GM23338 (cell line): ENCODE data around the gene GINM1. TPM values are rescaled to one million over a fixed set of nuclear protein-coding genes. Genes with fewer than 3 reads are reported as not detected.

Source experiments
- ATAC-seq: fragments of 200-7000 bp; cut with Tn5 transposase; 3 replicates; pipeline ENCODE4 v1.9.1; 2020
- DNase-seq: peaks from one replicate; pipeline ENCODE4 v3.0.0-alpha.2; 2015; ENCODE audit warnings: low spot score
- H2AFZ ChIP-seq: fragments of 200-600 bp; sonication (generic); 2 replicates; pipeline ENCODE4 v1.8.0; 2016; ENCODE audit warnings: antibody characterized with exemption, mild to moderate bottlenecking, moderate library complexity
- H3F3A ChIP-seq: fragments of 200-600 bp; sonication (generic); replicated peaks from 2 replicates; pipeline ENCODE4 v1.8.0; 2017; ENCODE audit warnings: antibody characterized with exemption, mixed run types, low read depth
- H3K27ac ChIP-seq: fragments of 200-600 bp; sonication (generic); 2 replicates; pipeline ENCODE4 v1.6.1; 2016; ENCODE audit warnings: low read depth
- H3K27me3 ChIP-seq: fragments of 200-600 bp; sonication (generic); 2 replicates; pipeline ENCODE4 v1.8.0; 2016; ENCODE audit warnings: mild to moderate bottlenecking, mixed run types, moderate library complexity; ENCODE audit not compliant: insufficient read depth
- H3K36me3 ChIP-seq: fragments of 200-600 bp; sonication (generic); 2 replicates; pipeline ENCODE4 v1.8.0; 2016; ENCODE audit warnings: mild to moderate bottlenecking; ENCODE audit not compliant: insufficient read depth
- H3K4me1 ChIP-seq: fragments of 200-600 bp; sonication (generic); 2 replicates; pipeline ENCODE4 v1.8.0; 2016; ENCODE audit warnings: mild to moderate bottlenecking, moderate library complexity; ENCODE audit not compliant: insufficient read depth
- H3K4me2 ChIP-seq: fragments of 200-600 bp; sonication (generic); 2 replicates; pipeline ENCODE4 v1.7.1; 2017; ENCODE audit warnings: mixed run types
- H3K4me3 ChIP-seq: fragments of 200-600 bp; sonication (generic); 2 replicates; pipeline ENCODE4 v1.6.1; 2016; ENCODE audit warnings: mixed run types
- H3K79me2 ChIP-seq: fragments of 200-600 bp; sonication (generic); replicated peaks from 2 replicates; pipeline ENCODE4 v1.8.0; 2017; ENCODE audit warnings: mild to moderate bottlenecking; ENCODE audit not compliant: insufficient read depth
- H3K9me2 ChIP-seq: fragments of 200-600 bp; sonication (generic); 2 replicates; pipeline ENCODE4 v1.8.0; 2017; ENCODE audit not compliant: insufficient read depth
- H4K20me1 ChIP-seq: fragments of 200-600 bp; sonication (generic); replicated peaks from 2 replicates; pipeline ENCODE4 v1.8.0; 2017; ENCODE audit warnings: mild to moderate bottlenecking; ENCODE audit not compliant: insufficient read depth
- H3K27ac Mint-ChIP-seq: 2 replicates; pipeline ENCODE4 v1.8.0; 2020; ENCODE audit warnings: inconsistent platforms, mild to moderate bottlenecking, moderate library complexity, mixed read lengths
- H3K27me3 Mint-ChIP-seq: 3 replicates; pipeline ENCODE4 v1.8.0; 2022; ENCODE audit warnings: low read depth, mild to moderate bottlenecking, moderate library complexity, mixed read lengths, inconsistent platforms; ENCODE audit not compliant: insufficient read depth, poor library complexity
- H3K36me3 Mint-ChIP-seq: 3 replicates; pipeline ENCODE4 v1.8.0; 2021; ENCODE audit warnings: low read depth, mild to moderate bottlenecking, inconsistent platforms, moderate library complexity, mixed read lengths
- H3K4me1 Mint-ChIP-seq: 3 replicates; pipeline ENCODE4 v1.8.0; 2020; ENCODE audit warnings: mild to moderate bottlenecking, inconsistent platforms, mixed read lengths
- H3K4me3 Mint-ChIP-seq: 3 replicates; pipeline ENCODE4 v1.8.0; 2021; ENCODE audit warnings: moderate library complexity, mild to moderate bottlenecking, inconsistent platforms, mixed read lengths
- H3K9me3 Mint-ChIP-seq: 3 replicates; pipeline ENCODE4 v1.8.0; 2020; ENCODE audit warnings: moderate library complexity, mild to moderate bottlenecking, inconsistent platforms, mixed read lengths
- CREB1 ChIP-seq: fragments of 250-450 bp; sonication (Bioruptor Pico); IDR thresholded peaks from 2 replicates; pipeline ENCODE4 v1.5.0; 2020; ENCODE audit warnings: low read depth, mild to moderate bottlenecking, moderate library complexity
- EZH2 ChIP-seq: fragments of 200-600 bp; sonication (generic); IDR thresholded peaks from one replicate; pipeline ENCODE4 v1.8.0; 2017; ENCODE audit warnings: antibody characterized with exemption, mild to moderate bottlenecking, low read depth; ENCODE audit not compliant: unreplicated experiment
- EZH2phosphoT487 ChIP-seq: fragments of 200-600 bp; sonication (generic); IDR thresholded peaks from one replicate; pipeline ENCODE4 v1.8.1; 2018; ENCODE audit warnings: antibody characterized with exemption; ENCODE audit not compliant: unreplicated experiment
- JUNB ChIP-seq: IDR thresholded peaks from one replicate; pipeline ENCODE4 v1.6.1; 2016; ENCODE audit warnings: antibody characterized with exemption; ENCODE audit not compliant: unreplicated experiment
- NANOG ChIP-seq: IDR thresholded peaks from 2 replicates; pipeline ENCODE4 v1.6.1; 2016; ENCODE audit warnings: antibody characterized with exemption, borderline replicate concordance
- POLR2AphosphoS5 ChIP-seq: IDR thresholded peaks from 2 replicates; pipeline ENCODE4 v1.6.1; 2016; ENCODE audit warnings: antibody characterized with exemption, low read depth
- REST ChIP-seq: IDR thresholded peaks from one replicate; pipeline ENCODE4 v1.6.1; 2018; ENCODE audit warnings: antibody characterized with exemption; ENCODE audit not compliant: unreplicated experiment
- STAT1 ChIP-seq: IDR thresholded peaks from one replicate; pipeline ENCODE4 v1.6.1; 2016; ENCODE audit warnings: antibody characterized with exemption; ENCODE audit not compliant: unreplicated experiment
- ZNF114 ChIP-seq: fragments of 250-450 bp; sonication (Bioruptor Pico); IDR thresholded peaks from 2 replicates; pipeline ENCODE4 v1.5.0; 2020; ENCODE audit warnings: mild to moderate bottlenecking, moderate library complexity
- ZNF331 ChIP-seq: fragments of 250-450 bp; sonication (Bioruptor Pico); IDR thresholded peaks from 2 replicates; pipeline ENCODE4 v1.5.0; 2020; ENCODE audit warnings: low read depth, mild to moderate bottlenecking, moderate library complexity
- polyA plus RNA-seq: library from polyadenylated mRNA; unstranded; fragments of >200 nt; fragmentation: Nextera tagmentation; extraction: Ambion mirVana; gene quantifications from 2 replicates; pipeline ENCODE4 v1.2.1, GENCODE V29; 2016
- total RNA-seq: library from RNA; depleted of rRNA; stranded (reverse); fragments of >200 nt; shearing (Covaris generic); gene quantifications from 2 replicates; pipeline ENCODE4 v1.2.3, GENCODE V29; 2014
- TF ChIP-seq, protein P1 (sequence below), 2 experiments: fragments of 200-600 bp in 1 of 2; sonication (generic) in 1 of 2; conservative IDR thresholded peaks; 2 replicates each; pipeline versions ENCODE4 v1.5.1 to v1.6.1; 2016 to 2017; ENCODE audit warnings: antibody characterized with exemption in 2 of 2, low read depth in 2 of 2, mild to moderate bottlenecking in 2 of 2, moderate library complexity in 1 of 2

Gene GINM1
- total and polyA plus RNA-seq, 2 experiments from 2014 or later: 19.2 to 24.1 TPM

GRCh38 chr6:149567194-149567586 lies 1.0 kb downstream of the GINM1 start:
- peaks cover 16% of the 10 kb centered on the region for H3K4me1 ChIP-seq
- ATAC-seq (no peak), DNase-seq (no peak)
- H3K27ac ChIP-seq: no peak overlapping the region; the same call in 1 of the 2 replicates
- Mint-ChIP-seq H3K27ac (0 out of 2 replicates have a peak overlapping the region, but pooled peaks have one; percentile 96), H3K36me3 (no peaks in the 10 kb centered on the region), H3K27me3 (peaks cover 9% of the 10 kb centered on the region), H3K4me3 (peak overlapping the region; percentile 95), H3K4me1 (peaks cover 10% of the 10 kb centered on the region; the same call in 2 of the 3 replicates), H3K9me3 (no peaks in the 10 kb centered on the region)
- H4K20me1 ChIP-seq: peaks cover 26% of the 10 kb centered on the region
- H3K4me3 ChIP-seq: peak overlapping the region; percentile 90
- no peaks in the 10 kb centered on the region; the same call in 1 of the 2 replicates for H3K36me3 ChIP-seq
- H3K9me2 ChIP-seq: no peaks in the 10 kb centered on the region
- H2AFZ ChIP-seq: 0 out of 2 replicates have a peak overlapping the region, but pooled peaks have one; percentile 91
- no peaks in the 10 kb centered on the region for H3K27me3 ChIP-seq
- H3K79me2 ChIP-seq: peaks cover 52% of the 10 kb centered on the region
- H3F3A ChIP-seq: peaks cover 12% of the 10 kb centered on the region; the same call in 1 of the 2 replicates
- H3K4me2 ChIP-seq: peak overlapping the region; percentile 91
- no peak for TF ChIP-seq EZH2
- TF ChIP-seq CREB1 (CRISPR knock-in tag): no peak
- TF ChIP-seq, protein P1, sequence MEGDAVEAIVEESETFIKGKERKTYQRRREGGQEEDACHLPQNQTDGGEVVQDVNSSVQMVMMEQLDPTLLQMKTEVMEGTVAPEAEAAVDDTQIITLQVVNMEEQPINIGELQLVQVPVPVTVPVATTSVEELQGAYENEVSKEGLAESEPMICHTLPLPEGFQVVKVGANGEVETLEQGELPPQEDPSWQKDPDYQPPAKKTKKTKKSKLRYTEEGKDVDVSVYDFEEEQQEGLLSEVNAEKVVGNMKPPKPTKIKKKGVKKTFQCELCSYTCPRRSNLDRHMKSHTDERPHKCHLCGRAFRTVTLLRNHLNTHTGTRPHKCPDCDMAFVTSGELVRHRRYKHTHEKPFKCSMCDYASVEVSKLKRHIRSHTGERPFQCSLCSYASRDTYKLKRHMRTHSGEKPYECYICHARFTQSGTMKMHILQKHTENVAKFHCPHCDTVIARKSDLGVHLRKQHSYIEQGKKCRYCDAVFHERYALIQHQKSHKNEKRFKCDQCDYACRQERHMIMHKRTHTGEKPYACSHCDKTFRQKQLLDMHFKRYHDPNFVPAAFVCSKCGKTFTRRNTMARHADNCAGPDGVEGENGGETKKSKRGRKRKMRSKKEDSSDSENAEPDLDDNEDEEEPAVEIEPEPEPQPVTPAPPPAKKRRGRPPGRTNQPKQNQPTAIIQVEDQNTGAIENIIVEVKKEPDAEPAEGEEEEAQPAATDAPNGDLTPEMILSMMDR (conservative IDR thresholded peaks at IDR 0.05; ENCODE audit: low read depth in 2 of 2): no peak
- no peak for TF ChIP-seq ZNF331
- TF ChIP-seq EZH2phosphoT487: no peak
- no peak for TF ChIP-seq ZNF114 (CRISPR knock-in tag)
- TF ChIP-seq REST: no peak

DNA sequence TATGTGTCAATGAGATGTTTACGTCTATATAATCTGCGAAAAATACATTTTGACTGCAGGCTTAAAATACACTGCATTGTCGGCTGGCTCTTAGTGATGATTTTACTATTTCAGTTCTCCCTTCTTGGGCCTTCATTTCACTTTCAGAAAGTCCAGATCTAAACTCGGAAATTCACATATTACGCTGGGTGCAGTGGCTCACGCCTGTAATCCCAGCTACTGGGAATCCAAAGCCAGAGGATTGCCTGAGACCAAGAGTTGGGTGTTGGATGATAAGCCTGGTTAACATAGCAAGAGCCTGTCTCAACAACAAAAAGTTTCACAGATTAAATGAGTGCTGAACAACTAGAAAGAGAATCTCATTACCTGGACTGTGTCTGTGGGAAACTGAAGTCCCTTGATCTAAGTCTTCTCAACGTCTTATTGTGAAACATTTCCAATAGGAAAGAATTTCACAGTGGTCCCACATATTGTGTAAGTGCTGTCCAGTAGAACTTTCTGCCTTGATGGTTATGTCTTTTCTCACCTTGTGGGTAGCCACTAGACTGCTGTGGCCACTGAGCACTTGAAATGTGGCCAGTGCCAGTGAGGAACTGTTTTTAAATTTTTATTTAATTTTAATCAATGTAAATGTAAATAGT lies 1.9 kb downstream of the GINM1 start:
- no peaks in the 10 kb centered on the region for H3K27me3 ChIP-seq
- Mint-ChIP-seq H3K9me3 (no peaks in the 10 kb centered on the region), H3K4me3 (peak overlapping the region; percentile 52; the same call in 2 of the 3 replicates), H3K4me1 (peaks cover 10% of the 10 kb centered on the region; the same call in 2 of the 3 replicates), H3K27me3 (peaks cover 9% of the 10 kb centered on the region), H3K27ac (no peak overlapping the region), H3K36me3 (no peaks in the 10 kb centered on the region)
- ATAC-seq (no peak), DNase-seq (no peak)
- H3F3A ChIP-seq: peaks cover 12% of the 10 kb centered on the region; the same call in 1 of the 2 replicates
- no peak overlapping the region for H2AFZ ChIP-seq
- H3K4me1 ChIP-seq: peaks cover 16% of the 10 kb centered on the region
- peaks cover 61% of the 10 kb centered on the region for H3K79me2 ChIP-seq
- H3K9me2 ChIP-seq: no peaks in the 10 kb centered on the region
- peak overlapping the region; percentile 90; the same call in 1 of the 2 replicates for H3K4me3 ChIP-seq
- peak overlapping the region; percentile 91 for H3K4me2 ChIP-seq
- H3K36me3 ChIP-seq: no peaks in the 10 kb centered on the region; the same call in 1 of the 2 replicates
- H4K20me1 ChIP-seq: peaks cover 32% of the 10 kb centered on the region
- peak overlapping the region; percentile 19; the same call in 1 of the 2 replicates for H3K27ac ChIP-seq
- TF ChIP-seq POLR2AphosphoS5 (no peak), EZH2 (no peak), STAT1 (no peak), NANOG (no peak), JUNB (no peak), ZNF331 (no peak), CREB1 (CRISPR knock-in tag) (no peak), REST (no peak)
- TF ChIP-seq, protein P1 (conservative IDR thresholded peaks at IDR 0.05; ENCODE audit: low read depth in 2 of 2): no peak
